GM23338 (cell line): Measurements from ENCODE around the gene KCNN3.

ENCODE experiments used
- CREB1 ChIP-seq: fragments of 250-450 bp; sonication (Bioruptor Pico); IDR thresholded peaks from 2 replicates; pipeline ENCODE4 v1.5.0; 2020; ENCODE audit warnings: low read depth, mild to moderate bottlenecking, moderate library complexity
- CTCF ChIP-seq, 2 experiments: fragments of 200-600 bp in 1 of 2; sonication (generic) in 1 of 2; conservative IDR thresholded peaks; 2 replicates each; pipeline versions ENCODE4 v1.5.1 to v1.6.1; 2016 to 2017; ENCODE audit warnings: antibody characterized with exemption in 2 of 2, low read depth in 2 of 2, mild to moderate bottlenecking in 2 of 2, moderate library complexity in 1 of 2
- EZH2 ChIP-seq: fragments of 200-600 bp; sonication (generic); IDR thresholded peaks from one replicate; pipeline ENCODE4 v1.8.0; 2017; ENCODE audit warnings: antibody characterized with exemption, mild to moderate bottlenecking, low read depth; ENCODE audit not compliant: unreplicated experiment
- EZH2phosphoT487 ChIP-seq: fragments of 200-600 bp; sonication (generic); IDR thresholded peaks from one replicate; pipeline ENCODE4 v1.8.1; 2018; ENCODE audit warnings: antibody characterized with exemption; ENCODE audit not compliant: unreplicated experiment
- JUNB ChIP-seq: IDR thresholded peaks from one replicate; pipeline ENCODE4 v1.6.1; 2016; ENCODE audit warnings: antibody characterized with exemption; ENCODE audit not compliant: unreplicated experiment
- POLR2AphosphoS5 ChIP-seq: IDR thresholded peaks from 2 replicates; pipeline ENCODE4 v1.6.1; 2016; ENCODE audit warnings: antibody characterized with exemption, low read depth
- REST ChIP-seq: IDR thresholded peaks from one replicate; pipeline ENCODE4 v1.6.1; 2018; ENCODE audit warnings: antibody characterized with exemption; ENCODE audit not compliant: unreplicated experiment
- ZNF114 ChIP-seq: fragments of 250-450 bp; sonication (Bioruptor Pico); IDR thresholded peaks from 2 replicates; pipeline ENCODE4 v1.5.0; 2020; ENCODE audit warnings: mild to moderate bottlenecking, moderate library complexity
- ZNF462 ChIP-seq: fragments of 250-450 bp; sonication (Bioruptor Pico); IDR thresholded peaks from 2 replicates; pipeline ENCODE4 v1.5.0; 2020; ENCODE audit warnings: mild to moderate bottlenecking, moderate library complexity

- TF ChIP-seq CTCF (conservative IDR thresholded peaks at IDR 0.05; ENCODE audit: low read depth in 2 of 2) (0 out of 4 replicates have a peak, but pooled peaks of 1 of the 2 experiments have one; percentile 12), CREB1 (CRISPR knock-in tag) (no peak), REST (no peak), POLR2AphosphoS5 (no peak), EZH2 (no peak), JUNB (no peak), EZH2phosphoT487 (no peak), ZNF114 (CRISPR knock-in tag) (no peak), ZNF462 (no peak)
Observed at GRCh38 chr1:154774175-154774855, 95.8 kb downstream of the KCNN3 start.
